ENCODE data around the gene ATP4B. TPM values are rescaled to one million over a fixed set of nuclear protein-coding genes. Genes with fewer than 3 reads are reported as not detected.

ATP4B gene
- polyA plus RNA-seq, 4 donors = 0.54 TPM; not detected in 3

- H3K27ac ChIP-seq (ENCODE audit: low read depth in 1 of 3, low read length in 2 of 3) = no peak overlapping the region
- no peaks in the 10 kb centered on the region for H3K36me3 ChIP-seq (ENCODE audit: control insufficient read depth in 3 of 3, insufficient read depth in 2 of 3, low read depth in 1 of 3, low read length in 3 of 3)
- 90 to 92% (median 91%) methylated on average over 29 of the region's 29 CpGs for WGBS, 3 donors
- DNase-seq (no peak), FAIRE-seq (no peak)
- H3K4me1 ChIP-seq (ENCODE audit: control insufficient read depth in 3 of 3, insufficient read depth in 2 of 3, low read depth in 1 of 3, low read length in 2 of 3) = no peaks in the 10 kb centered on the region
- no peaks in the 10 kb centered on the region for H3K27me3 ChIP-seq (ENCODE audit: control insufficient read depth in 3 of 3, insufficient read depth in 3 of 3, low read length in 3 of 3)
- no peak overlapping the region for H3K4me3 ChIP-seq (ENCODE audit: low read depth in 1 of 3, low read length in 3 of 3)
- peaks cover 0 to 2% of the 10 kb centered on the region in 2 donors for H3K9me3 ChIP-seq (ENCODE audit: control insufficient read depth in 2 of 2, insufficient read depth in 1 of 2, low read depth in 1 of 2, low read length in 1 of 2)
Measured at GRCh38 chr13:113667771-113668490, 9.9 kb upstream of the ATP4B start.

- Histone ChIP-seq H3K27ac (ENCODE audit: low read depth in 1 of 3, low read length in 2 of 3) (no peak within 1 kb of the TSS), H3K27me3 (ENCODE audit: control insufficient read depth in 3 of 3, insufficient read depth in 3 of 3, low read length in 3 of 3) (no peaks in the 10 kb centered on the region), H3K4me1 (ENCODE audit: control insufficient read depth in 3 of 3, insufficient read depth in 2 of 3, low read depth in 1 of 3, low read length in 2 of 3) (no peaks in the 10 kb centered on the region), H3K36me3 (ENCODE audit: control insufficient read depth in 3 of 3, insufficient read depth in 2 of 3, low read depth in 1 of 3, low read length in 3 of 3) (no peaks in the 10 kb centered on the region), H3K9me3 (ENCODE audit: control insufficient read depth in 2 of 2, insufficient read depth in 1 of 2, low read depth in 1 of 2, low read length in 1 of 2) (peaks cover 0 to 2% of the 10 kb centered on the region in 2 donors), H3K4me3 (ENCODE audit: low read depth in 1 of 3, low read length in 3 of 3) (no peak within 1 kb of the TSS)
- FAIRE-seq (no peak), DNase-seq (no peak)
- 80 to 90% (median 89%) methylated on average over 30 to 32 of the region's 32 CpGs for WGBS, 3 donors
Measured at GRCh38 chr13:113666951-113667701, 9.1 kb upstream of the ATP4B start, which contains the start of gene GRK1. TSS of gene GRK1 (plus strand) at chr13:113667219. CDS start at chr13:113667387, 168 bp downstream.

GRCh38 chr13:113666329-113666670 is 8.3 kb upstream of the ATP4B start:
- Histone ChIP-seq H3K4me3 (ENCODE audit: low read depth in 1 of 3, low read length in 3 of 3) (no peak overlapping the region), H3K4me1 (ENCODE audit: control insufficient read depth in 3 of 3, insufficient read depth in 2 of 3, low read depth in 1 of 3, low read length in 2 of 3) (no peaks in the 10 kb centered on the region), H3K36me3 (ENCODE audit: control insufficient read depth in 3 of 3, insufficient read depth in 2 of 3, low read depth in 1 of 3, low read length in 3 of 3) (no peaks in the 10 kb centered on the region), H3K9me3 (ENCODE audit: control insufficient read depth in 2 of 2, insufficient read depth in 1 of 2, low read depth in 1 of 2, low read length in 1 of 2) (peaks cover 0 to 2% of the 10 kb centered on the region in 2 donors), H3K27me3 (ENCODE audit: control insufficient read depth in 3 of 3, insufficient read depth in 3 of 3, low read length in 3 of 3) (no peaks in the 10 kb centered on the region), H3K27ac (ENCODE audit: low read depth in 1 of 3, low read length in 2 of 3) (no peak overlapping the region)
- DNase-seq (no peak), FAIRE-seq (no peak)
- 89 to 95% (median 91%) methylated on average over 2 of the region's 2 CpGs for WGBS, 3 donors

- no peaks in the 10 kb centered on the region for H3K27me3 ChIP-seq (ENCODE audit: control insufficient read depth in 3 of 3, insufficient read depth in 3 of 3, low read length in 3 of 3)
Measured at GRCh38 chr13:113665597-113666328, 7.8 kb upstream of the ATP4B start.

GRCh38 chr13:113664751-113665596 is 7.0 kb upstream of the ATP4B start:
- 40 to 54% (median 50%) methylated on average over 21 of the region's 21 CpGs for WGBS, 3 donors
- Histone ChIP-seq H3K36me3 (ENCODE audit: control insufficient read depth in 3 of 3, insufficient read depth in 2 of 3, low read depth in 1 of 3, low read length in 3 of 3) (no peaks in the 10 kb centered on the region), H3K9me3 (ENCODE audit: control insufficient read depth in 2 of 2, insufficient read depth in 1 of 2, low read depth in 1 of 2, low read length in 1 of 2) (no peaks in the 10 kb centered on the region), H3K27ac (ENCODE audit: low read depth in 1 of 3, low read length in 2 of 3) (no peak overlapping the region), H3K4me3 (ENCODE audit: low read depth in 1 of 3, low read length in 3 of 3) (no peak overlapping the region), H3K27me3 (ENCODE audit: control insufficient read depth in 3 of 3, insufficient read depth in 3 of 3, low read length in 3 of 3) (no peaks in the 10 kb centered on the region), H3K4me1 (ENCODE audit: control insufficient read depth in 3 of 3, insufficient read depth in 2 of 3, low read depth in 1 of 3, low read length in 2 of 3) (no peaks in the 10 kb centered on the region)
- no peak for DNase-seq
- FAIRE-seq = no peak

More at GRCh38 chr13:113665597-113666328, 7.8 kb upstream of the ATP4B start:
- no peak overlapping the region for H3K27ac ChIP-seq (ENCODE audit: low read depth in 1 of 3, low read length in 2 of 3)
- H3K4me1 ChIP-seq (ENCODE audit: control insufficient read depth in 3 of 3, insufficient read depth in 2 of 3, low read depth in 1 of 3, low read length in 2 of 3) = no peaks in the 10 kb centered on the region
- 89 to 90% (median 89%) methylated on average over 3 of the region's 3 CpGs for WGBS, 3 donors
- no peak overlapping the region for H3K4me3 ChIP-seq (ENCODE audit: low read depth in 1 of 3, low read length in 3 of 3)
- DNase-seq (no peak), FAIRE-seq (no peak)
- H3K9me3 ChIP-seq (ENCODE audit: control insufficient read depth in 2 of 2, insufficient read depth in 1 of 2, low read depth in 1 of 2, low read length in 1 of 2) = no peaks in the 10 kb centered on the region
- no peaks in the 10 kb centered on the region for H3K36me3 ChIP-seq (ENCODE audit: control insufficient read depth in 3 of 3, insufficient read depth in 2 of 3, low read depth in 1 of 3, low read length in 3 of 3)

DNA sequence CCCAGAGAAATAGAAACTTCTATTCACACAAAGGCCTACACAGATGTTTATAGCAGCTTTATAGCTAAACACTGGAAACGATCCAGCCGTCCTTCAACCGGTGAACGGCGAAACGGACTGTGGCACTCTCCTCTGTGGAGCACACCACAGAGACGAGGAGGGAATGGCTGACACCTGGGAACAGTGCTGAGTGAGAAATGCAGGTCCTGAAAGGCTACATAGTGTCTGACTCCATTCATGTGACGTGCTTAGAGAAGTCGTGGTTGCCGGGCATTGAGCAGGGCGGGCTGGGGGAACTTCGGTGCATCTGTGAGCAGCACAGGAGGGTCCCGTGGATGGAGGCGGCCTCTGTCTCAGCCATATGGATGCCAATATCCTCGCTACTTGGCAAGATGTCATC is 5.9 kb upstream of the ATP4B start:
- FAIRE-seq (no peak), DNase-seq (no peak)
- no peak overlapping the region for H3K27ac ChIP-seq (ENCODE audit: low read depth in 1 of 3, low read length in 2 of 3)
- 55 to 67% (median 56%) methylated on average over 15 of the region's 15 CpGs for WGBS, 3 donors
- no peaks in the 10 kb centered on the region for H3K36me3 ChIP-seq (ENCODE audit: control insufficient read depth in 3 of 3, insufficient read depth in 2 of 3, low read depth in 1 of 3, low read length in 3 of 3)
- no peak overlapping the region for H3K4me3 ChIP-seq (ENCODE audit: low read depth in 1 of 3, low read length in 3 of 3)
- H3K9me3 ChIP-seq (ENCODE audit: control insufficient read depth in 2 of 2, insufficient read depth in 1 of 2, low read depth in 1 of 2, low read length in 1 of 2) = no peaks in the 10 kb centered on the region
- no peaks in the 10 kb centered on the region for H3K4me1 ChIP-seq (ENCODE audit: control insufficient read depth in 3 of 3, insufficient read depth in 2 of 3, low read depth in 1 of 3, low read length in 2 of 3)
- no peaks in the 10 kb centered on the region for H3K27me3 ChIP-seq (ENCODE audit: control insufficient read depth in 3 of 3, insufficient read depth in 3 of 3, low read length in 3 of 3)

DNA sequence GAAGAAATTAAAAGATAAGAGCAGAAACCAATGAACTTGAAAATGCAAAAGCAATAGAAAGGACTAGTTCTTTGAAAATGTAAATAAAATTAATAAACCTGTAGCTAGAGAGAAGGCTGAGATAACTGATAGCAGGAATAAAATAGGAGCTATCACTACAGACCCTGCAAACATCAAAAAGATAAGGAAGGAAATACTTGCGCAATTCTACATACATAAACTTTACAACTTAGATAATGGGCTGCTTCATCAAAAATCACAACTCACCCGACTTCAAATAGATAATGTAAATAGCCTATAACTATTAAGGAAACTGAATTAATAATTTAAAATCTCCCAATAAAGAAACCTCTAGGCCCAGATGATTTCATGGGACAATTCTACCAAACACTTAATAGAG is 3.5 kb upstream of the ATP4B start:
- FAIRE-seq (no peak), DNase-seq (no peak)
- no peaks in the 10 kb centered on the region for H3K27me3 ChIP-seq (ENCODE audit: control insufficient read depth in 3 of 3, insufficient read depth in 3 of 3, low read length in 3 of 3)
- no peaks in the 10 kb centered on the region for H3K36me3 ChIP-seq (ENCODE audit: control insufficient read depth in 3 of 3, insufficient read depth in 2 of 3, low read depth in 1 of 3, low read length in 3 of 3)
- H3K9me3 ChIP-seq (ENCODE audit: control insufficient read depth in 2 of 2, insufficient read depth in 1 of 2, low read depth in 1 of 2, low read length in 1 of 2) = no peaks in the 10 kb centered on the region
- H3K27ac ChIP-seq (ENCODE audit: low read depth in 1 of 3, low read length in 2 of 3) = no peak overlapping the region
- H3K4me3 ChIP-seq (ENCODE audit: low read depth in 1 of 3, low read length in 3 of 3) = no peak overlapping the region
- 31 to 57% (median 41%) methylated on average over 2 of the region's 2 CpGs for WGBS, 3 donors
- H3K4me1 ChIP-seq (ENCODE audit: control insufficient read depth in 3 of 3, insufficient read depth in 2 of 3, low read depth in 1 of 3, low read length in 2 of 3) = peaks cover 0 to 6% (median 0%) of the 10 kb centered on the region in 3 donors

GRCh38 chr13:113660066-113660465 is 2.1 kb upstream of the ATP4B start:
- Histone ChIP-seq H3K27me3 (ENCODE audit: control insufficient read depth in 3 of 3, insufficient read depth in 3 of 3, low read length in 3 of 3) (no peaks in the 10 kb centered on the region), H3K9me3 (ENCODE audit: control insufficient read depth in 2 of 2, insufficient read depth in 1 of 2, low read depth in 1 of 2, low read length in 1 of 2) (no peaks in the 10 kb centered on the region), H3K4me3 (ENCODE audit: low read depth in 1 of 3, low read length in 3 of 3) (no peak overlapping the region), H3K4me1 (ENCODE audit: control insufficient read depth in 3 of 3, insufficient read depth in 2 of 3, low read depth in 1 of 3, low read length in 2 of 3) (peaks cover 0 to 6% (median 0%) of the 10 kb centered on the region in 3 donors), H3K36me3 (ENCODE audit: control insufficient read depth in 3 of 3, insufficient read depth in 2 of 3, low read depth in 1 of 3, low read length in 3 of 3) (no peaks in the 10 kb centered on the region), H3K27ac (ENCODE audit: low read depth in 1 of 3, low read length in 2 of 3) (no peak overlapping the region)
- WGBS, 3 donors = 83 to 91% (median 88%) methylated on average over 3 of the region's 3 CpGs
- FAIRE-seq (no peak), DNase-seq (no peak)
